ENCODE measurements around the gene EPB41L2. TPM values are rescaled to one million over a fixed set of nuclear protein-coding genes. Genes with fewer than 3 reads are reported as not detected.

EPB41L2 gene
- total and polyA plus RNA-seq, 2 experiments from 2014 or later, result 76.2 to 91.7 TPM

GRCh38 chr6:131004936-131005335 is 58.1 kb downstream of the EPB41L2 start:
- DNase-seq (ENCODE audit: low spot score) (no peak), ATAC-seq (no peak)
- no peak overlapping the region for H3K4me3 ChIP-seq
- H3K9me2 ChIP-seq (ENCODE audit: insufficient read depth), result no peaks in the 10 kb centered on the region
- peaks cover 36% of the 10 kb centered on the region for H3K36me3 Mint-ChIP-seq (ENCODE audit: low read depth)
- peaks cover 28% of the 10 kb centered on the region for H3K4me1 ChIP-seq (ENCODE audit: insufficient read depth)
- no peak overlapping the region; the same call in 1 of the 2 replicates for H3K27ac ChIP-seq (ENCODE audit: low read depth)
- TF ChIP-seq NANOG (IDR thresholded peaks at IDR 0.05; ENCODE audit: borderline replicate concordance) (no peak), ZNF331 (CRISPR knock-in tag; IDR thresholded peaks at IDR 0.05; ENCODE audit: low read depth) (no peak), ZNF114 (CRISPR knock-in tag; IDR thresholded peaks at IDR 0.05) (no peak), CREB1 (CRISPR knock-in tag; IDR thresholded peaks at IDR 0.05; ENCODE audit: low read depth) (no peak), EZH2phosphoT487 (IDR thresholded peaks at IDR 0.05; ENCODE audit: unreplicated experiment) (no peak), REST (IDR thresholded peaks at IDR 0.05; ENCODE audit: unreplicated experiment) (no peak), EZH2 (IDR thresholded peaks at IDR 0.05; ENCODE audit: low read depth, unreplicated experiment) (no peak), POLR2AphosphoS5 (IDR thresholded peaks at IDR 0.05; ENCODE audit: low read depth) (no peak), STAT1 (IDR thresholded peaks at IDR 0.05; ENCODE audit: unreplicated experiment) (no peak)
- TF ChIP-seq, protein P1, sequence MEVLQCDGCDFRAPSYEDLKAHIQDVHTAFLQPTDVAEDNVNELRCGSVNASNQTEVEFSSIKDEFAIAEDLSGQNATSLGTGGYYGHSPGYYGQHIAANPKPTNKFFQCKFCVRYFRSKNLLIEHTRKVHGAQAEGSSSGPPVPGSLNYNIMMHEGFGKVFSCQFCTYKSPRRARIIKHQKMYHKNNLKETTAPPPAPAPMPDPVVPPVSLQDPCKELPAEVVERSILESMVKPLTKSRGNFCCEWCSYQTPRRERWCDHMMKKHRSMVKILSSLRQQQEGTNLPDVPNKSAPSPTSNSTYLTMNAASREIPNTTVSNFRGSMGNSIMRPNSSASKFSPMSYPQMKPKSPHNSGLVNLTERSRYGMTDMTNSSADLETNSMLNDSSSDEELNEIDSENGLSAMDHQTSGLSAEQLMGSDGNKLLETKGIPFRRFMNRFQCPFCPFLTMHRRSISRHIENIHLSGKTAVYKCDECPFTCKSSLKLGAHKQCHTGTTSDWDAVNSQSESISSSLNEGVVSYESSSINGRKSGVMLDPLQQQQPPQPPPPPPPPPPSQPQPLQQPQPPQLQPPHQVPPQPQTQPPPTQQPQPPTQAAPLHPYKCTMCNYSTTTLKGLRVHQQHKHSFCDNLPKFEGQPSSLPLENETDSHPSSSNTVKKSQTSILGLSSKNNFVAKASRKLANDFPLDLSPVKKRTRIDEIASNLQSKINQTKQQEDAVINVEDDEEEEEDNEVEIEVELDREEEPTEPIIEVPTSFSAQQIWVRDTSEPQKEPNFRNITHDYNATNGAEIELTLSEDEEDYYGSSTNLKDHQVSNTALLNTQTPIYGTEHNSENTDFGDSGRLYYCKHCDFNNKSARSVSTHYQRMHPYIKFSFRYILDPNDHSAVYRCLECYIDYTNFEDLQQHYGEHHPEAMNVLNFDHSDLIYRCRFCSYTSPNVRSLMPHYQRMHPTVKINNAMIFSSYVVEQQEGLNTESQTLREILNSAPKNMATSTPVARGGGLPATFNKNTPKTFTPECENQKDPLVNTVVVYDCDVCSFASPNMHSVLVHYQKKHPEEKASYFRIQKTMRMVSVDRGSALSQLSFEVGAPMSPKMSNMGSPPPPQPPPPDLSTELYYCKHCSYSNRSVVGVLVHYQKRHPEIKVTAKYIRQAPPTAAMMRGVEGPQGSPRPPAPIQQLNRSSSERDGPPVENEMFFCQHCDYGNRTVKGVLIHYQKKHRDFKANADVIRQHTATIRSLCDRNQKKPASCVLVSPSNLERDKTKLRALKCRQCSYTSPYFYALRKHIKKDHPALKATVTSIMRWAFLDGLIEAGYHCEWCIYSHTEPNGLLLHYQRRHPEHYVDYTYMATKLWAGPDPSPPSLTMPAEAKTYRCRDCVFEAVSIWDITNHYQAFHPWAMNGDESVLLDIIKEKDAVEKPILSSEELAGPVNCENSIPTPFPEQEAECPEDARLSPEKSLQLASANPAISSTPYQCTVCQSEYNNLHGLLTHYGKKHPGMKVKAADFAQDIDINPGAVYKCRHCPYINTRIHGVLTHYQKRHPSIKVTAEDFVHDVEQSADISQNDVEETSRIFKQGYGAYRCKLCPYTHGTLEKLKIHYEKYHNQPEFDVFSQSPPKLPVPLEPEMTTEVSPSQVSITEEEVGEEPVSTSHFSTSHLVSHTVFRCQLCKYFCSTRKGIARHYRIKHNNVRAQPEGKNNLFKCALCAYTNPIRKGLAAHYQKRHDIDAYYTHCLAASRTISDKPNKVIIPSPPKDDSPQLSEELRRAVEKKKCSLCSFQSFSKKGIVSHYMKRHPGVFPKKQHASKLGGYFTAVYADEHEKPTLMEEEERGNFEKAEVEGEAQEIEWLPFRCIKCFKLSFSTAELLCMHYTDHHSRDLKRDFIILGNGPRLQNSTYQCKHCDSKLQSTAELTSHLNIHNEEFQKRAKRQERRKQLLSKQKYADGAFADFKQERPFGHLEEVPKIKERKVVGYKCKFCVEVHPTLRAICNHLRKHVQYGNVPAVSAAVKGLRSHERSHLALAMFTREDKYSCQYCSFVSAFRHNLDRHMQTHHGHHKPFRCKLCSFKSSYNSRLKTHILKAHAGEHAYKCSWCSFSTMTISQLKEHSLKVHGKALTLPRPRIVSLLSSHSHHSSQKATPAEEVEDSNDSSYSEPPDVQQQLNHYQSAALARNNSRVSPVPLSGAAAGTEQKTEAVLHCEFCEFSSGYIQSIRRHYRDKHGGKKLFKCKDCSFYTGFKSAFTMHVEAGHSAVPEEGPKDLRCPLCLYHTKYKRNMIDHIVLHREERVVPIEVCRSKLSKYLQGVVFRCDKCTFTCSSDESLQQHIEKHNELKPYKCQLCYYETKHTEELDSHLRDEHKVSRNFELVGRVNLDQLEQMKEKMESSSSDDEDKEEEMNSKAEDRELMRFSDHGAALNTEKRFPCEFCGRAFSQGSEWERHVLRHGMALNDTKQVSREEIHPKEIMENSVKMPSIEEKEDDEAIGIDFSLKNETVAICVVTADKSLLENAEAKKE (CRISPR knock-in tag; IDR thresholded peaks at IDR 0.05), result no peak
- TF ChIP-seq, protein P2, sequence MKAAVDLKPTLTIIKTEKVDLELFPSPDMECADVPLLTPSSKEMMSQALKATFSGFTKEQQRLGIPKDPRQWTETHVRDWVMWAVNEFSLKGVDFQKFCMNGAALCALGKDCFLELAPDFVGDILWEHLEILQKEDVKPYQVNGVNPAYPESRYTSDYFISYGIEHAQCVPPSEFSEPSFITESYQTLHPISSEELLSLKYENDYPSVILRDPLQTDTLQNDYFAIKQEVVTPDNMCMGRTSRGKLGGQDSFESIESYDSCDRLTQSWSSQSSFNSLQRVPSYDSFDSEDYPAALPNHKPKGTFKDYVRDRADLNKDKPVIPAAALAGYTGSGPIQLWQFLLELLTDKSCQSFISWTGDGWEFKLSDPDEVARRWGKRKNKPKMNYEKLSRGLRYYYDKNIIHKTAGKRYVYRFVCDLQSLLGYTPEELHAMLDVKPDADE (IDR thresholded peaks at IDR 0.05), result no peak
- H3K4me3 Mint-ChIP-seq, result no peak overlapping the region
- H3F3A ChIP-seq (replicated peaks; ENCODE audit: low read depth), result no peaks in the 10 kb centered on the region
- peaks cover 14% of the 10 kb centered on the region for H3K36me3 ChIP-seq (ENCODE audit: insufficient read depth)
- no peak overlapping the region for H2AFZ ChIP-seq
- H4K20me1 ChIP-seq (replicated peaks; ENCODE audit: insufficient read depth), result no peaks in the 10 kb centered on the region
- peaks cover 70% of the 10 kb centered on the region for H3K79me2 ChIP-seq (replicated peaks; ENCODE audit: insufficient read depth)
- no peak overlapping the region for H3K27ac Mint-ChIP-seq
- H3K27me3 ChIP-seq (ENCODE audit: insufficient read depth), result no peaks in the 10 kb centered on the region
- H3K9me3 Mint-ChIP-seq, result peaks cover 36% of the 10 kb centered on the region
- H3K4me1 Mint-ChIP-seq, result peaks cover 43% of the 10 kb centered on the region
- H3K27me3 Mint-ChIP-seq (ENCODE audit: insufficient read depth, low read depth, poor library complexity), result no peaks in the 10 kb centered on the region
- H3K4me2 ChIP-seq, result no peak overlapping the region

All from GM23338 (cell line).